Measurements from ENCODE around the gene DACH1.

GRCh38 chr13:71813187-71813586 lies 53.8 kb downstream of the DACH1 start:
- no peak for TF ChIP-seq CTCF (conservative IDR thresholded peaks at IDR 0.05)
- TF ChIP-seq ZFX (IDR thresholded peaks at IDR 0.05), result no peak
